HepG2 (cell line): Measurements from ENCODE around the gene TTC22. TPM values are rescaled to one million over a fixed set of nuclear protein-coding genes. Genes with fewer than 3 reads are reported as not detected.

Experiments
- ATAC-seq: fragments of 200-7000 bp; cut with Tn5 transposase; 3 replicates; pipeline ENCODE4 v1.9.1; 2020; ENCODE audit warnings: mild to moderate bottlenecking, moderate library complexity
- BruUV-seq: library from RNA; stranded (reverse); fragments of 400-500 nt; replicated peaks from 2 replicates; lab custom pipeline; 2021; lab: Mats Ljungman, UMichigan
- CTCF ChIA-PET: fragments of 300-600 bp; formaldehyde crosslinking; extraction: SDS; loops from one replicate; lab custom pipeline; 2021; ENCODE audit warnings: low total read pairs, inconsistent platforms, low intra/inter-chr PET ratio; lab: Yijun Ruan, JAX
- POLR2A ChIA-PET: fragments of 350-600 bp; sonication (Branson Sonifier 250); formaldehyde crosslinking; loops from one replicate; lab custom pipeline; 2020; ENCODE audit warnings: antibody characterized with exemption, inconsistent platforms; lab: Yijun Ruan, JAX
- DNase-seq: peaks from one replicate; pipeline ENCODE4 v3.0.0-alpha.2; 2015; ENCODE audit warnings: low spot score
- FAIRE-seq: peaks from 3 replicates; lab custom pipeline; 2011; peaks lifted over from hg19 to GRCh38; lab: Jason Lieb, UNC
- H2AFZ ChIP-seq: one replicate; pipeline ENCODE4 v1.6.1; 2011; ENCODE audit warnings: low read length, inconsistent platforms
- H3K27ac ChIP-seq: fragments of 300-600 bp; 3 replicates; pipeline ENCODE4 v1.8.0; 2011; ENCODE audit warnings: mixed run types, mild to moderate bottlenecking, mixed read lengths, low read length, inconsistent platforms; ENCODE audit not compliant: insufficient read depth; ENCODE audit errors: extremely low read length
- H3K27me3 ChIP-seq, 2 experiments: fragments of 200-600 bp in 1 of 2; 2 replicates in 1 of 2; 3 replicates in 1 of 2; pipeline versions ENCODE4 v1.6.0 to v1.8.0; 2011; ENCODE audit warnings: low read length in 2 of 2, mild to moderate bottlenecking in 2 of 2, moderate library complexity in 2 of 2, inconsistent platforms in 1 of 2; ENCODE audit not compliant: insufficient read depth in 2 of 2, control insufficient read depth in 1 of 2
- H3K36me3 ChIP-seq, 2 experiments: fragments of 200-600 bp in 1 of 2; replicated peaks in 1 of 2; 2 replicates in 1 of 2; 3 replicates in 1 of 2; pipeline versions ENCODE4 v1.5.1 to v1.8.0; 2011; ENCODE audit warnings: low read length in 2 of 2, inconsistent platforms in 1 of 2; ENCODE audit not compliant: insufficient read depth in 2 of 2, control insufficient read depth in 1 of 2
- H3K4me1 ChIP-seq: 2 replicates; pipeline ENCODE4 v1.5.1; 2012; ENCODE audit warnings: low read length, inconsistent platforms; ENCODE audit not compliant: insufficient read depth
- H3K4me2 ChIP-seq: 2 replicates; pipeline ENCODE4 v1.6.0; 2011; ENCODE audit warnings: low read depth, low read length, inconsistent platforms
- H3K4me3 ChIP-seq, 3 experiments: fragments of 200-600 bp in 1 of 3; sonication (generic), shearing (Covaris generic) in 1 of 3; replicated peaks in 1 of 3; 2 replicates each; pipeline ENCODE4 v1.5.1; 2011 to 2016; ENCODE audit warnings: low read length in 3 of 3, inconsistent platforms in 2 of 3, low read depth in 2 of 3, mild to moderate bottlenecking in 2 of 3, control low read depth in 1 of 3, mixed read lengths in 1 of 3; ENCODE audit not compliant: insufficient read depth in 1 of 3
- H3K79me2 ChIP-seq: one replicate; pipeline ENCODE4 v1.6.1; 2011; ENCODE audit warnings: low read length, inconsistent platforms; ENCODE audit not compliant: insufficient read depth
- H3K9ac ChIP-seq: 2 replicates; pipeline ENCODE4 v1.6.0; 2011; ENCODE audit warnings: mild to moderate bottlenecking, low read depth, low read length, inconsistent platforms; ENCODE audit not compliant: insufficient read depth
- H3K9me3 ChIP-seq: 2 replicates; pipeline ENCODE4 v1.5.1; 2012; ENCODE audit warnings: mild to moderate bottlenecking, low read length
- H4K20me1 ChIP-seq: 2 replicates; pipeline ENCODE4 v1.6.0; 2011; ENCODE audit warnings: inconsistent platforms, mild to moderate bottlenecking, low read length, moderate library complexity; ENCODE audit not compliant: insufficient read depth
- POLR2A ChIP-seq, 2 experiments: IDR thresholded peaks; 2 replicates each; pipeline ENCODE4 v1.6.1; 2011; ENCODE audit warnings: low read depth in 2 of 2, low read length in 2 of 2, mild to moderate bottlenecking in 1 of 2, moderate library complexity in 1 of 2; ENCODE audit not compliant: insufficient read depth in 1 of 2
- ZC3H13 ChIP-seq: sonication (generic); formaldehyde crosslinking; IDR thresholded peaks from 2 replicates; pipeline ENCODE4 v1.8.1; 2023; ENCODE audit warnings: mild to moderate bottlenecking, missing genetic modification reagents, moderate library complexity
- ZNF766 ChIP-seq: sonication (generic); formaldehyde crosslinking; IDR thresholded peaks from 2 replicates; pipeline ENCODE4 v1.5.0; 2020; ENCODE audit warnings: missing genetic modification reagents, borderline replicate concordance
- ZNF839 ChIP-seq: sonication (generic); formaldehyde crosslinking; IDR thresholded peaks from 2 replicates; pipeline ENCODE4 v1.4.0; 2020; ENCODE audit warnings: missing genetic modification reagents, mild to moderate bottlenecking, borderline replicate concordance
- WGBS: methylation state at CpG from one replicate; pipeline ENCODE4 v1.1.6; 2017; ENCODE audit warnings: low lambda C conversion rate; 5-methylcytosine and 5-hydroxymethylcytosine counted together
- in situ Hi-C: cut with HindIII; loops from 2 replicates; pipeline ENCODE4 v1.10.0; 2017; ENCODE audit warnings: low pct_unique_long_range_greater_than_20kb; ENCODE audit not compliant: extremely low pct_ligation_motif_present
- intact Hi-C: fragments of 100-400 bp; cut with micrococcal nuclease; formaldehyde crosslinking; loops from one replicate; pipeline ENCODE4 v1.10.0; 2022; ENCODE audit not compliant: unreplicated experiment
- polyA plus RNA-seq, 8 experiments: library from polyadenylated mRNA; depleted of rRNA in 3 of 8; stranded (reverse) in 7 of 8; unstranded in 1 of 8; fragments of >200 nt; fragmentation: Illumina TruSeq in 4 of 8; extraction: Trizol in 4 of 8; gene quantifications; 2 replicates each; pipeline versions ENCODE4 v1.2.1 to v1.2.3, GENCODE V29; 2011 to 2016; ENCODE audit warnings: low read depth in 4 of 8, missing spikeins in 1 of 8, mixed read lengths in 1 of 8; ENCODE audit not compliant: insufficient read depth in 1 of 8
- total RNA-seq, 5 experiments: library from RNA; depleted of rRNA; stranded (reverse); fragments of >200 nt; fragmentation: Illumina TruSeq; extraction: Trizol; gene quantifications; 2 replicates each; pipeline ENCODE4 v1.2.3, GENCODE V29; 2016; ENCODE audit warnings: low read depth in 1 of 5
- TF ChIP-seq, protein P1 (sequence below): sonication (generic); formaldehyde crosslinking; IDR thresholded peaks from 2 replicates; pipeline ENCODE4 v1.4.0; 2020; ENCODE audit warnings: low read depth, mild to moderate bottlenecking, missing genetic modification reagents
- TF ChIP-seq, protein P2 (sequence below): sonication (generic); formaldehyde crosslinking; IDR thresholded peaks from 2 replicates; pipeline ENCODE4 v1.8.1; 2023; ENCODE audit warnings: mild to moderate bottlenecking, moderate library complexity, missing genetic modification reagents

TTC22 gene
- total and polyA plus RNA-seq, 2 of the 13 experiments (the other 11 are each of a cell fraction or from before 2014, with no cell fraction given): not detected

DNA sequence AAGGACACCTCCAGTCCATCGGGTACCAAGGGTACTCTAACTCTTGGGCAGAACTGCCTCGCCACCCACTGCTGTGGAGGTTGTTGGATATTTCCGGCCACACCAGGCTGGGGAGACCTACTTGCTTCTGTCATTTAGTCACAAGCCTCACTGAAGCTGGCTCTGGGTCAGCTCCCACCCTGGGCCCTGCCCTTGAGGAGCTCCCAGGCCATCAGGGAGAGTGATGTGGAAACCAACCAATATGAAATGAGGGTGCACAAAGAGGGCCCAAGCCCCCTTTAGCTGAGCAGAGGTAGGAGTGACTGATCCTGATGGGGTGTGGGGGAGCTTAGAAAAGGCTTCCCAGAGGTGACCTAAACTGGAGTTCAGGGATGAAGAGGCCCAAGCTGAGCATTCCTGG is 56.4 kb downstream of the TTC22 start:
- Histone ChIP-seq H3K27me3 (no peaks in the 10 kb centered on the region; a peak in 1 of 5 replicates), H3K4me1 (no peaks in the 10 kb centered on the region), H3K4me3 (no peak overlapping the region), H3K9me3 (no peaks in the 10 kb centered on the region), H3K4me2 (no peak overlapping the region), H3K27ac (no peak overlapping the region), H3K79me2 (no peaks in the 10 kb centered on the region), H2AFZ (no peak overlapping the region), H4K20me1 (peaks cover 2% of the 10 kb centered on the region; the same call in 1 of the 2 replicates), H3K36me3 (peaks cover 19 to 33% of the 10 kb centered on the region in 2 experiments), H3K9ac (no peak overlapping the region)
- FAIRE-seq (no peak), DNase-seq (no peak), ATAC-seq (no peak)
- intact Hi-C loops (no loop called here), in situ Hi-C loops (no loop called here)
- no TSS peak for BruUV-seq
- ChIA-PET CTCF (no interaction called here), POLR2A (no interaction called here)
- TF ChIP-seq ZNF839 (no peak), ZNF766 (no peak)
- TF ChIP-seq, protein P1, sequence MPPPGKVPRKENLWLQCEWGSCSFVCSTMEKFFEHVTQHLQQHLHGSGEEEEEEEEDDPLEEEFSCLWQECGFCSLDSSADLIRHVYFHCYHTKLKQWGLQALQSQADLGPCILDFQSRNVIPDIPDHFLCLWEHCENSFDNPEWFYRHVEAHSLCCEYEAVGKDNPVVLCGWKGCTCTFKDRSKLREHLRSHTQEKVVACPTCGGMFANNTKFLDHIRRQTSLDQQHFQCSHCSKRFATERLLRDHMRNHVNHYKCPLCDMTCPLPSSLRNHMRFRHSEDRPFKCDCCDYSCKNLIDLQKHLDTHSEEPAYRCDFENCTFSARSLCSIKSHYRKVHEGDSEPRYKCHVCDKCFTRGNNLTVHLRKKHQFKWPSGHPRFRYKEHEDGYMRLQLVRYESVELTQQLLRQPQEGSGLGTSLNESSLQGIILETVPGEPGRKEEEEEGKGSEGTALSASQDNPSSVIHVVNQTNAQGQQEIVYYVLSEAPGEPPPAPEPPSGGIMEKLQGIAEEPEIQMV (CRISPR knock-in tag): no peak
- 100% methylated on average over 2 of the region's 3 CpGs for WGBS

DNA sequence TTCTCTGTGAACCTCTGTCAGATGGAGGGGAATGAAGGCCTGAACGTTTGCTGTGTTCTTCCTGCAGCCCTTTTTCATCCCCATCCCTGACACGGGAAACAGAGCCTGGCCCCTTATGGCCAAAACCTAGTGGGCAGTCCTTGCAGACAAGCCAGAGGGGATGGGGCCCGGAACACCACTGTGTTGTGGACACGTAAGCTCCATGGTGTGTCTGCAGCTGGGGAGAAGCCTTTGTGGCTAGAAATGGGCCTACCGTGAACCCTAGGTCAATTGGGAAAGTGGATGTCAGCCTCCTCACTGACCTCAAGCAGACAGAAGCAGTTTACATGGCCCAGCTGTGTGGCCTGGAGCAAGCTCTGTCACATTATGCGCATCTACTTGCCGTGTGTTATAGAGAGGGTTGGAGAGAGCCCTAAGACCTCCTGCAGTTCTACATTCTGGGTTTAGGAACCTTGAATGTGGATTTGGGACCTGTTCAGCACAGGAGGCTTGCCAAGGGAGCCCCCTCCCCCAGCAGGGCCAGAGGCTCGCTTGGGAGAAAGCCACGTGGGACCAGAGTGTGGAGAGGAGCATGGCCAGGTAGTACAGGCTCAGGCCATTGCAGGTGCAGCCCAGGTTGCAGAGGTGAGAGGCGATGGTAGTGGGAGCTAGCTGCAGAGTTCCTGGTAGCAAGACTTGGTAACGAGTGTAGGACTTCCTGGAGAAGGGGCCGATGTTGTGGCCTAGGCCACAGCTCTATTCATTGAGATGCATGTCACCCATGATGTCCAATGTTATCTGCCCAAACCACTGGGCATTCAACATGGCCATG is 57.5 kb downstream of the TTC22 start:
- Histone ChIP-seq H3K9ac (no peak overlapping the region), H2AFZ (no peak overlapping the region), H3K79me2 (no peaks in the 10 kb centered on the region), H3K36me3 (peaks cover 24 to 39% of the 10 kb centered on the region in 2 experiments), H3K27ac (no peak overlapping the region), H4K20me1 (peaks cover 2% of the 10 kb centered on the region; the same call in 1 of the 2 replicates), H3K4me2 (no peak overlapping the region)
- no peak for DNase-seq
- no peak for ATAC-seq
- intact Hi-C loops: no loop called here
- BruUV-seq: no TSS peak
- TF ChIP-seq POLR2A (IDR thresholded peaks at IDR 0.05; ENCODE audit: insufficient read depth in 1 of 2, low read depth in 2 of 2, low read length in 2 of 2) (peak in 1 of 2 experiments; percentile 16; a peak in 1 of 4 replicates), ZC3H13 (CRISPR knock-in tag) (peak; percentile 29; the same call in 1 of the 2 replicates)
- TF ChIP-seq, protein P2, sequence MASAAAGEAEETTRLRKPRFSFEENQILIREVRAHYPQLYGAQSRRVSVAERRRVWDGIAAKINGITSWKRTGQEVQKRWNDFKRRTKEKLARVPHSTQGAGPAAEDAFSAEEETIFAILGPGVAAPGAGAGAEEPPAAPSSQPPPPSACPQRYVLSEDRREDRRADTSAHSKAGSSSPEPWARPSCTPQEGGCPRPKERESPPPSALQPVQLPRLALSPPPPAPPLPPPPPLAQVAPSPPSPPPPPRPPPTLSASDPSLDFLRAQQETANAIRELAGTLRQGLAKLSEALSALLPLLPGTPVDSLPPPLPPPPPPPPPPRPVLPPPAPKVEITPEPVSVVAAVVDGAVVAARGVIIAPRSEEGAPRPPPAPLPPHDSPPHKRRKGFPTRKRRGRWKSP (CRISPR knock-in tag): no peak
- TF ChIP-seq, all 625 proteins: peak for 2
- ChIA-PET POLR2A (no interaction called here), CTCF (no interaction called here)
- FAIRE-seq: no peak
- 95% methylated on average over 10 of the region's 12 CpGs for WGBS
- Histone ChIP-seq H3K4me1 (no peaks in the 10 kb centered on the region), H3K9me3 (no peaks in the 10 kb centered on the region), H3K27me3 (no peaks in the 10 kb centered on the region; a peak in 1 of 5 replicates), H3K4me3 (no peak overlapping the region)
- in situ Hi-C loops: no loop called here
